T-helper 1 cell treated with Interleukin-12 subunit alpha and Interleukin-12 subunit beta and Interleukin-4 antibody, amounts not matched to agents 30 ng/mL and 1 ng/mL, for 36 hours (primary cell): ENCODE results near the gene GDPD3. TPM values are rescaled to one million over a fixed set of nuclear protein-coding genes. Genes with fewer than 3 reads are reported as not detected.

Experiments used
- intact Hi-C: fragments of 100-400 bp; cut with micrococcal nuclease; formaldehyde crosslinking; loops from one replicate; pipeline ENCODE4 v1.15.1; 2024
- total RNA-seq: library from RNA; stranded (reverse); gene quantifications from 2 replicates; pipeline ENCODE4 v1.2.3, GENCODE V29; 2022

Gene GDPD3
- 7.6 and 11.2 TPM in 2 replicates for total RNA-seq

GRCh38 chr16:30113031-30113710 is at the start of gene GDPD3:
GDPD3 (minus strand) TSS chr16:30113537; CDS start chr16:30113478, 59 bp downstream.
- intact Hi-C loops = no loop called here

GRCh38 chr16:30157214-30157613 is 43.9 kb upstream of the GDPD3 start:
- intact Hi-C loops = no loop called here

GRCh38 chr16:30155188-30155587 is 41.9 kb upstream of the GDPD3 start:
- intact Hi-C loops = no loop called here

DNA sequence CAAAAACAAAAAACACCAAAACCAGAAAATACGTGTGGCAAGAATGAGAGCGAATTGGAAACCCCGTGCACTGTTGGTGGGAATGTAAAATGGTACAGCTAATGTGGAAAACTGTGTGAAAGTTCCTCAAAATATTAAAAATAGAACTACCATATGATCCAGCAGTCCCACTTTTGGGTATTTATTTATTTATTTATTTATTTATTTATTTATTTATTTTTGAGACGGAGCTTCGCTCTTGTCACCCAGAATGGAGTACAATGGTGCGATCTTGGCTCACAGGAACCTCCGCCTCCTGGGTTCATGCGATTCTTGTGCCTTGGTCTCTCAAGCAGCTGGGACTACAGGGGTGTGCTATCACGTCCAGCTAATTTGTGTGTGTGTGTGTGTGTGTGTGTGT is 39.2 kb upstream of the GDPD3 start:
- intact Hi-C loops = no loop called here

GRCh38 chr16:30151091-30151490 is 37.8 kb upstream of the GDPD3 start:
- intact Hi-C loops = no loop called here

- intact Hi-C loops = no loop called here
Observed at GRCh38 chr16:30149250-30149930, 36.1 kb upstream of the GDPD3 start.

- intact Hi-C loops = no loop called here
Observed at GRCh38 chr16:30147843-30148510, 34.6 kb upstream of the GDPD3 start.

- intact Hi-C loops = no loop called here
Observed at GRCh38 chr16:30145657-30146056, 32.3 kb upstream of the GDPD3 start.

- intact Hi-C loops = no loop called here
Observed at GRCh38 chr16:30144917-30145316, 31.6 kb upstream of the GDPD3 start.

- intact Hi-C loops = no loop called here
Observed at GRCh38 chr16:30144017-30144416, 30.7 kb upstream of the GDPD3 start.

- intact Hi-C loops = loop anchor here (1.0 kb wide), 1 partner anchor 40 kb away; the partner anchor contains the start of gene CORO1A
Observed at GRCh38 chr16:30143347-30143702, 30.0 kb upstream of the GDPD3 start.

DNA sequence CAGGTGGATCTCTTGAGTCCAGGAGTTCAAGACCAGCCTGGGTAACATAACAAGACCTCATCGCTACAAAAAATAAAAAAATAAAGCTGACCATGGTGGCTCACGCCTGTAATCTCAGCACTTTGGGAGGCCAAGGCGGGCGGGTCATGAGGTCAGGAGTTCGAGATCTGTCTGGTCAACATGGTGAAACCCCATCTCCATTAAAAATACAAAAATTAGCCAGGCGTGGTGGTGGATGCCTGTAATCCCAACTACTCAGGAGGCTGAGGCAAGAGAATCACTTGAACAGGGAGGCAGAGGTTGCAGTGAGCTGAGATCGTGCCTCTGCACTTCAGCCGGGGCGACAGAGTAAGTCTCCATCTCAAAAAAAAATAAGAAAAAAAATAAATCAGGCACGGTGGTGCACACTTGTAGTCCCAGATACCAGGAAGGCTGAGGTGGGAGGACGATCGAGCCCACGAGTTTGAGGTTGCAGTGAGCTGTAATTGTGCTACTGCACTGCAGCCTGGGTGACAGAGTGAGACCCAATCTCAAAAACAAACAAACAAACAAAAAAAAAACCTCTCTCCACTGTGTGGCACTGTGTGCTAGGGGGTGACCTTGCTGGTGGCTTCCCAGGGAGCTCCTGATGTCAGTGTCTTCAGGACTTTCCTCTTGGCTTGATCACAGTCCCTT is 29.5 kb upstream of the GDPD3 start:
- intact Hi-C loops = loop anchor here (1.0 kb wide), 1 partner anchor 40 kb away; the partner anchor contains the start of gene CORO1A

DNA sequence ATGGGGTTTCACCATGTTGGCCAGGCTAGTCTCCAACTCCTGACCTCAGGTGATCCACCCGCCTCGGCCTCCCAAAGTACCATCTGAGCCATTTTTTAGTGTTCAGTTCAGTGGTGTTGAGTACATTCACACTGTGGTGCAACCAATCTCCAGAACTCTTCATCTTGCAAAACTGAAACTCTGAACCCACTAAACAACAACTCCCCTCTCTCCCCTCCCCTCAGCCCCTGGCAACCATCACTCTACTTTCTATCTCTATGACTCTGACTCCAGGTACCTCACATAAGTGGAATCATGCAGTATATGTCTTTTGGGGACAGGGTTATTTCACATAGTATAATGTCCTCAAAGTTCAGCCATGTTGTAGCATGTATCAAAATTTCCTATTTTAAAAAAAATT is 28.4 kb upstream of the GDPD3 start:
- intact Hi-C loops = no loop called here

DNA sequence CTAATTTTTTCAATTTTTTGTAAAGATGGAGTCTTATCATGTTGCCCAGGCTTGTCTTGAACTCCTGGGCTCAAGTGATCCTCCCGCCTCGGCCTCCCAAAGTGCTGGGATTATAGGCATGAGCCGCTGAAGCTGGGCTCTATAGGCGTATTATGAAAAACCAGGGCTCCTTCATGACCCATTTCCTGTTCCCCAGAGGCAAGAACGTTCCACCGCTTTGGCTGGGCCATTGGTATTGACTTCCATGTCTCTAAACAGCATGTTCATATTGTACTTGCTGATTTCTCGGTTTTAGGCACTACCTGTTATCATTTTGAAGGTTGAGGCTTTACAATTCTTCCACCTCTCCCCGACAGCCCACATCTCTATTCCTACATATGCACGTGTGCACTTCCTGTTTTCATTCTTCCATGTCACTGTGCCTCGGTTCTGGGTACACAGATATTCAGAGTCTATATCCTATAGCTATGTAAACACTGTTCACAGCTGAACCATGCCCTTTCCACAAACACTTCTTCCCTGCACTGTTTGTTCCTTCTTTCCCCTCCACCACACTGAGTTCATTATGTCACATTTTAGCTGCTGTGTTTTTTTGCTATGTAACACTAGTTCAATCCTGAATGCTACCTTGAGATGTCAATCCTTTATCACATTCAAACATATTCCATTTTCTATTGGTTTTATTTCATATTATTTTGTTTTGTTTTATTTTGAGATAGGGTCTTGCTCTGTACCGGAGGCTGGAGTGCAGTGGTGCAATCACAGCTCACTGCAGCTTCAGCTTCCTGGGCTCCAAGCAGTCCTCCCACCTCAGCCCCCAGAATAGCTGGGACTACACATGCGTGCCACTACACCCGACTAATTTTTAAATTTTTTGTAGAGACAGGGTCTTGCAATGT is 26.5 kb upstream of the GDPD3 start:
- intact Hi-C loops = no loop called here

GRCh38 chr16:30137897-30138296 is 24.6 kb upstream of the GDPD3 start:
- intact Hi-C loops = no loop called here

GRCh38 chr16:30136971-30137605 is 23.8 kb upstream of the GDPD3 start:
- intact Hi-C loops = no loop called here

DNA sequence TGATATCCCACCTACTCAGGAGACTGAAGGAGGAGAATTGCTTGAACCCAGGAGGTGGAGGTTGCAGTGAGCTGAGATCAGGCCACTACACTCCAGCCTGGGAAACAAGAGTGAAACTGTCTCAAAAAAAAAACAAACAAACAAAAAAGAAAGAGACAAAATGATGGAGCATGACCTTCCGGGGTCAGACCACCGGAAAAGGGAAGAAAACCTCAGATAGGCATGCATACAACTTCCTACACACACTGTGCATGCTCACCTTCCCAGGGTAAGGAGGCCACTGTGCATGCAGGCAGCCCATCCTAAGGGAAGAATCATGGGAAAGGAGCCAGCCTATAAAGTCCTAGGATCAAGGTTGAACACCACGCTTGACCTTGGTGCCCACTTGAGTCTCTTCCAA is 19.3 kb upstream of the GDPD3 start:
- intact Hi-C loops = no loop called here

DNA sequence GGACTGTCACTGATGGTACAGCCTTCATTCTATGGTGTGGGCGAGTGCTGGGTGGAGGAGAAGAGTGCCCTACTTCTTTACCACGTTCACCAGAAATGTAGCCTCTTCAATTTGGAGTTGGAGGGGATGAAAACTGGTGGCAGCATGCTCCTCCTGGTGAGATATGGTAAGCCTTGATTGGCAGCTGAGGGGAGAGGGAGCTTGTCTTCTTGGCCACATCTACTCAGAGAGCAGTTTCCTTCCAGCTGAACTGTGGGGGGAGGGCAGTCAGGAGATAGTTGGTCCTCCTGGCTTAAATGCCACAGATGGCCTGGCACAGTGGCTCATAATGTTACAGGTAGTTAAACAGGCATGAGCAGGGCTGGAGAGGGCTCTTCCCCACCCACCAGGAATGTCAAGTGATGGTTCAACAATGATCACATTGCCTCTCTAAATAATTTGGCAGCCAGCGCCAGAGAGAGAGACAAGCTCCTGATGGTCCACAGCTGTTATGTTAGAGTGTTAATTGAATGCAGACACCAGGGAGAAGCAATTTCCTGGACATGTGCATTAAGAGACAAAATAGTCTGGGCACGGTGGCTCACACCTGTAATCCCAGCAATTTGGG is 18.6 kb upstream of the GDPD3 start:
- intact Hi-C loops = loop anchor here (2.0 kb wide), 1 partner anchor 39 kb away; no protein-coding TSS in a partner anchor

DNA sequence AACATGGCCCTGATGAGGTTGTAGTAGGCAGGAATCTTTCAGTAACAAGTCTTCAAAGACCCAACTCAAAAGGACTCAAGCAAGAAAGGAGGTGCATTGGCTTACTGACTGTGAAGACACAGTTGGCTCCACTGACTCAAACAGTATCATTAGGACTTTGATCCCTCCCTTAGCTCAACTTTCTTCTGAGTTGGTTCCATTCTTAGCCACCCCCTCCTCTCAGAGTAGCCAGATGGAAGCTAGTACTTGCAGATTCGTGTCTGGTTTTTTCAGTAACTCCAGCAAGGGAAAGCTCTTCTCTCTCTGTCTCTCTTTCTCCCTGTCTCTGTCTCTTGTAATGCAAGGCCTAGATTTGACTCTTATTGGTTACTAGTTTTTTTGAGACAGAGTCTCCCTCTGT is 14.7 kb upstream of the GDPD3 start:
- intact Hi-C loops = loop anchor here (10.0 kb wide), 1 partner anchor 1843 kb away; no protein-coding TSS in a partner anchor

DNA sequence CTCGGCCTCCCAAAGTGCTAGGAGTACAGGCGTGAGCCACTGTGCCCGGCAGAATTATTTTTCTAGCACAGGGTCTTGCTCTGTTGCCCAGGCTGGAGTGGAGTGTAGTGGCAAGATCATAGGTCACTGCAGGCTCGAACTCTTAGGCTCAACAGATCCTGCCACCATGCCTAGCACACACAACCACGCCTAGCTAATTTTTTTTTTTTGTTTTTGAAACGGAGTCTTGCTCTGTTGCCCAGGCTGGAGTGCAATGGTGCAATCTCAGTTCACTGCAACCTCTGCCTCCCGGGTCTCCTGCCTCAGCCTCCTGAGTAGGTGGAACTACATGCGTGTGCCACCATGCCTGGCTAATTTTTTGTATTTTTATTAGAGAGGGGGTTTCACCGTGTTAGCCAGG is 12.4 kb upstream of the GDPD3 start:
- intact Hi-C loops = loop anchor here (10.0 kb wide), 1 partner anchor 1841 kb away; no protein-coding TSS in a partner anchor
